ENCODE measurements around the gene USP3.

Gene USP3

GRCh38 chr15:63597821-63598220 is 93.4 kb downstream of the USP3 start:
- H3K4me3 ChIP-seq (ENCODE audit: low read length): no peak overlapping the region
- TF ChIP-seq CTCF (conservative IDR thresholded peaks at IDR 0.05; ENCODE audit: low read depth, low read length): no peak
- no peak for DNase-seq (ENCODE audit: low read depth)

DNA sequence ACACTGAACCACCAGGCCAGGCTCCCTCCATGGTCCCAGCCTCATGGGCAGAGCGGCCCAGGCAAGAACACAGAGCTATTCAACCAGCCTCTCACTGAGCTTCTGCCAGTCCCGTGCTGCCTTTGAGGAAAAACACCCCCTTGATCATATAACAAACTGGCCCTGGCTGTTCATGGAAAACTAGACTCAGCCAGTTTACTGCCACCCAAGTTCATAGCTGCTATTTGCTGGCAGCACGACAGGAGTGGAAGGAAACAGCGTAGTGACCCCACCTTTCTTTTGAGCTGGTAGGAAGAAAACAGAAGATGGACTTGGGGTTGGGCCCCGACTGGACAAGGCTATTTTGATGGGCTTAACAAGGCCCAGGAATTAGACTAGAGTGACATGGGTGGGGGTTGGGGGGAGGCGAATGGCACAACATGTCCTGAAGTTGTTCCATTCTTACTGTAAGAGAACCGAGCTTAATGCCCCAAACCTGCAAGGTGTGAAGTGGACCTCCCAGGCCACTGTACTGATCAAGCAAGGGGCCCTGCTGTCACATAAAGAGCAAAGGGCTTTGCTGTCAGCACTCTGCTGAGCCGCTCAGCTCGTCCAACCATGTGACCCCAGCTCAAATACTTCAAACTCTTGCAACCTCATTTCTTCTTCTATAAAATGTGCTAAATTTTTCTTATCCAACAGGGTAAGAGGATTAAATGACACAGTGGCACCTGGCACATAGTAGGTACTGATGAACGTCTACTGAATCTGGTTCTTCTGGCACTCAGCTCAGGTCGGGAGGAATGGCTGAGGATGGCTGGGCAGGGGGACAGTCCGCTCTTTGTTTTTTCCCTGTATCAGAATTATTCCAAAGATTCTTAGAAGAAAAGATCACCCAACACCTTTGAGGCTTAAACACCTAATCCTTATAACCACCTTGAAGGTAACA is 94.3 kb downstream of the USP3 start:
- H3K4me3 ChIP-seq (ENCODE audit: low read length): no peak overlapping the region
- no peak for TF ChIP-seq CTCF (conservative IDR thresholded peaks at IDR 0.05; ENCODE audit: low read depth, low read length)

DNA sequence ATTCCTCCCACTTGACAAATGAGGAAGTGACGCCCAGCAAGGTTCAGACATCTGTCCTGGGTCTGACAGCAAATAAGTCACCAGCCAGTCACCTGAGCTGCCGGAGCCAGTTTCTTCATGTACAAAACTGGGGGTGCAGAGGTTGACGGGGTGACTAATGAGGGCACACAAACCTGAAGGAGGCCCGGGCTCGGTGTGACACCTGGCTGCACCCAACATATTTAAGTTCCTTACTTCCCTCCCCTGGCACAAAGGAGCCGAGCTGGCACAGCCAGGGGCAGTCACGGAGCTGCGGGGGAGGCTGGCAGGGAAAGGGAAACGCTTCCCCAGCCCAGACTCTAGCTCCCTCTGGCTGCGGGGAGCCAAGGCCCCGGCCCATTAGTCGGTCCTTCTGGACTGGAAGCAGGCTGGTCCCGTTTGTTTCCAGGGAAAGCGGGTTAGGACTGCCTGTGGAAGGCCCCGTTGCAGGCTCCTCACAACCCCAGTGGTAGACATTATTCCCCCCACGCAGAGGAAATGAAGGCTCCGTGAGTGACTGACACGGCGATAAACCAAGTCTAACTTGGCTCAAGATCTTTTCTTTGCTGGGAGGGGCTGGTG is 95.1 kb downstream of the USP3 start:
- peak; percentile 75 for TF ChIP-seq CTCF (conservative IDR thresholded peaks at IDR 0.05; ENCODE audit: low read depth, low read length)
- H3K4me3 ChIP-seq (ENCODE audit: low read length): no peak overlapping the region
- DNase-seq (ENCODE audit: low read depth): no peak

More for the DNA sequence above, 94.3 kb downstream of the USP3 start:
- DNase-seq (ENCODE audit: low read depth): no peak

GRCh38 chr15:63600001-63600615 is 95.7 kb downstream of the USP3 start:
- no peak for DNase-seq (ENCODE audit: low read depth)
- H3K4me3 ChIP-seq (ENCODE audit: low read length): peak overlapping the region; percentile 50
- TF ChIP-seq CTCF (conservative IDR thresholded peaks at IDR 0.05; ENCODE audit: low read depth, low read length): no peak

- TF ChIP-seq CTCF (conservative IDR thresholded peaks at IDR 0.05; ENCODE audit: low read depth, low read length): no peak
- peak; percentile 48 for DNase-seq (ENCODE audit: low read depth)
- H3K4me3 ChIP-seq (ENCODE audit: low read length): peak overlapping the region; percentile 73
These were observed 96.2 kb downstream of the USP3 start for GRCh38 chr15:63600616-63601025.

DNA sequence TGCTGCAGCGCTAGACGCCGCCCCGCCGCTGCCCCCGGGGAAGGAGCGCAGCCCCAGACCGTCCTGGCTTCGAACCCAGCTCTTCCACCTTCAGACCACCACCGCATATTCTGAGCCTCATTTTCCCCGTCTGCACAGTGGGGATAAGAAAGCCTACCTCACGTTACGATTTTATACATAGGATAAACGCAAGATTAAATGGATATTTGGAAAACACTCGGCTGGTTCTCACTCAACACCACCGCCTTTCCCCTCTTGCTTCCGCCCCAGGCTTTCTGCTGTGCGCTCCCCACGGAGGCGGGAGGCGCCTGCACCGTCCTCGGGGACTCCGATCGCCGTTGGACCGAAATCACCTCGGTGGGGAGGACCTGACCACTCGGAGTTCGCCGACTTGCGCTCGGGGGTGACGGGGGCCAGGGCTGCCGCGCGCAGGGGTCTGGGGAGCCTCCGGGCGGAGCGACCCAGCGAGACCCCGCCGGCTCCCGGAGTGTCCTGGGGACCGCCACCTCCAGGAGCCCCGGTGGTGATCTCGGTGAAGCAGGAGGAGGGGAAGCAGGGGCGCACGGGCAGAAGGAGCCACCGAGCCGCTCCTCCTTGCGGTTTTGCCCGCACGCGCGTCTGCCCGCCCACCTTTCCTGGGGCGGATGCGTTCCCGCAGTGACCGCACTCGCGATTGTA is 96.8 kb downstream of the USP3 start:
- no peak for DNase-seq (ENCODE audit: low read depth)
- no peak for TF ChIP-seq CTCF (conservative IDR thresholded peaks at IDR 0.05; ENCODE audit: low read depth, low read length)
- peak overlapping the region; percentile 73 for H3K4me3 ChIP-seq (ENCODE audit: low read length)
